ENCODE results near the gene MYOF.
"Not testable (repeated sequence)": the region's sequence is repeated elsewhere in the genome, so short reads cannot be mapped to it uniquely, and the experiment has no call there.

DNA sequence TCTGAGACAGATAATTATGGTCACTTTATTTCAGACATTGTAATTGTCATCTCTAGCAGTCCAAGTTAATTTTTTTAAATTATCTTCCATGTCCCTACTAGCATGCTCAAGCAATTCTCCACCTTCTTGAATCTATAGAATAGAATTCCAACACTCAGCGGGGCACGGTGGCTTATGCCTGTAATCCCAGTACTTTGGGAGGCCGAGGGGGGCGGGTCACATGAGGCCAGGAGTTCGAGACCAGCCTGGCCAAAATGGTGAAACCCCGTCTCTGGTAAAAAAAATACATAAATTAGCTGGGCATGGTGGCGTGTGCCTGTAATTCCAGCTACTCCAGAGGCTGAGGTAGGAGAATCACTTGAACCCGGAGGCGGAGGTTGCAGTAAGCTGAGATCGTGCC is 39.4 kb downstream of the MYOF start:
- TF ChIP-seq, protein P1, sequence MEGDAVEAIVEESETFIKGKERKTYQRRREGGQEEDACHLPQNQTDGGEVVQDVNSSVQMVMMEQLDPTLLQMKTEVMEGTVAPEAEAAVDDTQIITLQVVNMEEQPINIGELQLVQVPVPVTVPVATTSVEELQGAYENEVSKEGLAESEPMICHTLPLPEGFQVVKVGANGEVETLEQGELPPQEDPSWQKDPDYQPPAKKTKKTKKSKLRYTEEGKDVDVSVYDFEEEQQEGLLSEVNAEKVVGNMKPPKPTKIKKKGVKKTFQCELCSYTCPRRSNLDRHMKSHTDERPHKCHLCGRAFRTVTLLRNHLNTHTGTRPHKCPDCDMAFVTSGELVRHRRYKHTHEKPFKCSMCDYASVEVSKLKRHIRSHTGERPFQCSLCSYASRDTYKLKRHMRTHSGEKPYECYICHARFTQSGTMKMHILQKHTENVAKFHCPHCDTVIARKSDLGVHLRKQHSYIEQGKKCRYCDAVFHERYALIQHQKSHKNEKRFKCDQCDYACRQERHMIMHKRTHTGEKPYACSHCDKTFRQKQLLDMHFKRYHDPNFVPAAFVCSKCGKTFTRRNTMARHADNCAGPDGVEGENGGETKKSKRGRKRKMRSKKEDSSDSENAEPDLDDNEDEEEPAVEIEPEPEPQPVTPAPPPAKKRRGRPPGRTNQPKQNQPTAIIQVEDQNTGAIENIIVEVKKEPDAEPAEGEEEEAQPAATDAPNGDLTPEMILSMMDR (IDR thresholded peaks at IDR 0.05): not testable (repeated sequence)
- TF ChIP-seq POLR2A (IDR thresholded peaks at IDR 0.05): not testable (repeated sequence)
